Trophoblast cell (in vitro differentiated cells and primary cell): ENCODE results near the gene BMAL1.

Experiments
- DNase-seq, 2 donors: peaks; one replicate each; pipeline ENCODE4 v3.0.0-alpha.2; 2016
- H2AFZ ChIP-seq: 2 replicates; pipeline ENCODE4 v1.6.1; 2013; ENCODE audit warnings: low read length, moderate library complexity, mild to moderate bottlenecking; ENCODE audit not compliant: insufficient read depth, poor library complexity
- H2AK5ac ChIP-seq: 2 replicates; pipeline ENCODE4 v1.6.1; 2013; ENCODE audit warnings: mild to moderate bottlenecking, low read length
- H2BK120ac ChIP-seq: 2 replicates; pipeline ENCODE4 v1.6.1; 2013; ENCODE audit warnings: low read length, mild to moderate bottlenecking, moderate library complexity; ENCODE audit not compliant: insufficient read depth, poor library complexity
- H2BK12ac ChIP-seq: 2 replicates; pipeline ENCODE4 v1.6.1; 2013; ENCODE audit warnings: mild to moderate bottlenecking, low read length, moderate library complexity
- H2BK5ac ChIP-seq: 2 replicates; pipeline ENCODE4 v1.6.1; 2013; ENCODE audit warnings: low read length, low read depth, moderate library complexity, mild to moderate bottlenecking; ENCODE audit not compliant: poor library complexity
- H3K14ac ChIP-seq: 2 replicates; pipeline ENCODE4 v1.6.1; 2013; ENCODE audit warnings: mild to moderate bottlenecking, low read length
- H3K18ac ChIP-seq: 2 replicates; pipeline ENCODE4 v1.6.1; 2013; ENCODE audit warnings: mild to moderate bottlenecking, low read length
- H3K23ac ChIP-seq: 2 replicates; pipeline ENCODE4 v1.6.1; 2013; ENCODE audit warnings: low read length
- H3K27ac ChIP-seq: 2 replicates; pipeline ENCODE4 v1.5.1; 2013; ENCODE audit warnings: low read depth, mild to moderate bottlenecking, inconsistent platforms, low read length, moderate library complexity
- H3K27me3 ChIP-seq: 2 replicates; pipeline ENCODE4 v1.6.1; 2013; ENCODE audit warnings: inconsistent platforms, mild to moderate bottlenecking, low read length, moderate library complexity; ENCODE audit not compliant: insufficient read depth
- H3K36me3 ChIP-seq, 2 experiments: 1 replicate in 1 of 2; 2 replicates in 1 of 2; pipeline ENCODE4 v1.6.1; 2013; ENCODE audit warnings: low read length in 2 of 2, mild to moderate bottlenecking in 2 of 2, moderate library complexity in 1 of 2; ENCODE audit not compliant: insufficient read depth in 2 of 2, control insufficient read depth in 1 of 2
- H3K4ac ChIP-seq: 2 replicates; pipeline ENCODE4 v1.6.1; 2013; ENCODE audit warnings: low read depth, mild to moderate bottlenecking, low read length, moderate library complexity
- H3K4me1 ChIP-seq, 2 experiments: 1 replicate in 1 of 2; 2 replicates in 1 of 2; pipeline ENCODE4 v1.6.1; 2013; ENCODE audit warnings: low read length in 2 of 2, mild to moderate bottlenecking in 2 of 2, moderate library complexity in 1 of 2; ENCODE audit not compliant: insufficient read depth in 2 of 2, control insufficient read depth in 1 of 2
- H3K4me2 ChIP-seq: 2 replicates; pipeline ENCODE4 v1.6.1; 2013; ENCODE audit warnings: inconsistent platforms, mild to moderate bottlenecking, low read length, moderate library complexity
- H3K4me3 ChIP-seq: 2 replicates; pipeline ENCODE4 v1.5.1; 2013; ENCODE audit warnings: mild to moderate bottlenecking, low read depth, low read length, inconsistent platforms
- H3K79me1 ChIP-seq: one replicate; pipeline ENCODE4 v1.6.1; 2013; ENCODE audit warnings: low read length
- H3K79me2 ChIP-seq: 2 replicates; pipeline ENCODE4 v1.6.1; 2013; ENCODE audit warnings: low read length, mild to moderate bottlenecking; ENCODE audit not compliant: control insufficient read depth, insufficient read depth, poor library complexity
- H3K9ac ChIP-seq: 2 replicates; pipeline ENCODE4 v1.6.1; 2013; ENCODE audit warnings: mild to moderate bottlenecking, low read length
- H3K9me3 ChIP-seq: 2 replicates; pipeline ENCODE4 v1.6.1; 2013; ENCODE audit warnings: low read depth, mild to moderate bottlenecking, control low read depth, inconsistent platforms, low read length; ENCODE audit not compliant: insufficient read depth
- H4K12ac ChIP-seq: 2 replicates; pipeline ENCODE4 v1.6.1; 2013; ENCODE audit warnings: low read depth, mild to moderate bottlenecking, low read length, moderate library complexity
- H4K8ac ChIP-seq: 2 replicates; pipeline ENCODE4 v1.6.1; 2013; ENCODE audit warnings: low read depth, mild to moderate bottlenecking, low read length, moderate library complexity
- H4K91ac ChIP-seq: one replicate; pipeline ENCODE4 v1.6.1; 2013; ENCODE audit warnings: low read depth, mild to moderate bottlenecking, low read length, moderate library complexity
- whole genome bisulfite sequencing: extraction: QIAGEN DNeasy Blood & Tissue Kit; methylation state at CpG from one replicate; pipeline ENCODE4 v1.1.7; 2013; ENCODE audit warnings: missing lambda C conversion rate; ENCODE audit not compliant: insufficient read length, insufficient coverage; ENCODE audit errors: extremely low coverage; 5-methylcytosine and 5-hydroxymethylcytosine counted together

Gene BMAL1

DNA sequence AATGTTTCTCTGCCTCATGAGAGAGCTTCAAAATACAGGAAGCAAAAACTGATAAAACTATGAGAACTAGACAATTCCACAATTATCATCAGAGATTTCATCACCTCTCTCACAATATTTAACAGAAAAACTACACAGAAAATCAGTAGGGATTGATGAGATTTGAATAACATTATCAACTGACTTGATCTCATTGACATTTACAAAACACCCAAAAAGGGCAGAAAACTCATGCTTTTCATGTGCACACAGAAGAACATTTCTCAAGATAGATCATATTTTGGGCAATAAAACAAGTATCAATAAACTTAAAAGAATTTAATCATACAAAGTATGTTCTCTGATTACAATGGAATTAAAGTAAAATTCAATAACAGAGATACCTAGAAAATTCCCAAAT lies 149.8 kb downstream of the BMAL1 start:
- no peak overlapping the region for H3K14ac ChIP-seq
- H3K79me2 ChIP-seq, result no peaks in the 10 kb centered on the region
- no peaks in the 10 kb centered on the region for H3K27me3 ChIP-seq
- DNase-seq, result no peak
- H4K12ac ChIP-seq, result no peak overlapping the region
- H3K79me1 ChIP-seq, result no peaks in the 10 kb centered on the region
- H3K27ac ChIP-seq, result no peak overlapping the region
- H3K4me3 ChIP-seq, result no peak overlapping the region
- H3K4ac ChIP-seq, result no peak overlapping the region
- H2BK12ac ChIP-seq, result no peak overlapping the region
- H4K91ac ChIP-seq, result no peak overlapping the region
- no peak overlapping the region for H3K23ac ChIP-seq
- no peaks in the 10 kb centered on the region for H3K9me3 ChIP-seq
- peaks cover 0 to 2% of the 10 kb centered on the region in 2 experiments for H3K36me3 ChIP-seq
- H3K4me2 ChIP-seq, result no peak overlapping the region
- H3K18ac ChIP-seq, result no peak overlapping the region
- H2BK120ac ChIP-seq, result no peak overlapping the region
- H2BK5ac ChIP-seq, result no peak overlapping the region
- no peak overlapping the region for H2AFZ ChIP-seq
- no peak overlapping the region for H3K9ac ChIP-seq
- H4K8ac ChIP-seq, result no peak overlapping the region
- H2AK5ac ChIP-seq, result no peak overlapping the region
- H3K4me1 ChIP-seq, result no peaks in the 10 kb centered on the region

DNA sequence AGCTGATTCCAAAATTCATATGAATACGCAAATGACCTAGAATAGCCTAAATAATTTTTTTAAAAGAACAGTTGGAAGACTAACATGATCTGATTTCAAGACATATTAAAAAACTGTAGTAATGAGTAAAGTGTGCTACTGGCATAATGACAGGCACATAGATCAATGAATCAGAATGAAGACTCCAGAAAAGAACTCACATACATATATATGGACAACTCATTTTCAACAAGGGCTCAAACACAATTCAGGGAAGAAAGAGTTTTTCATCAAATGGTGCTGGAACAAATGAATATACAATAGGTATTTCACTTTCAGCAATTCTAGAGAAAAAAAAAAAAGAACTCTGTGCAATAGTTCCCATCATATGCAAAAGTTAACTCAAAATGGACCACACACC lies 151.7 kb downstream of the BMAL1 start:
- no peak overlapping the region for H3K4me2 ChIP-seq
- no peak overlapping the region for H3K23ac ChIP-seq
- H4K12ac ChIP-seq, result no peak overlapping the region
- no peak overlapping the region for H2BK120ac ChIP-seq
- no peak overlapping the region for H2AFZ ChIP-seq
- H3K27me3 ChIP-seq, result no peaks in the 10 kb centered on the region
- H3K4ac ChIP-seq, result no peak overlapping the region
- WGBS, result no CpG with 5 or more reads among the region's 1 CpG
- no peak overlapping the region for H2BK12ac ChIP-seq
- no peaks in the 10 kb centered on the region for H3K79me1 ChIP-seq
- H3K4me1 ChIP-seq, result no peaks in the 10 kb centered on the region
- H3K27ac ChIP-seq, result no peak overlapping the region
- no peaks in the 10 kb centered on the region for H3K79me2 ChIP-seq
- no peaks in the 10 kb centered on the region for H3K9me3 ChIP-seq
- no peak overlapping the region for H3K4me3 ChIP-seq
- no peak overlapping the region for H4K8ac ChIP-seq
- DNase-seq, result no peak
- no peak overlapping the region for H2BK5ac ChIP-seq
- no peak overlapping the region for H4K91ac ChIP-seq
- no peak overlapping the region for H3K14ac ChIP-seq
- H3K18ac ChIP-seq, result no peak overlapping the region
- H2AK5ac ChIP-seq, result no peak overlapping the region
- no peak overlapping the region for H3K9ac ChIP-seq
- peaks cover 0 to 2% of the 10 kb centered on the region in 2 experiments for H3K36me3 ChIP-seq

DNA sequence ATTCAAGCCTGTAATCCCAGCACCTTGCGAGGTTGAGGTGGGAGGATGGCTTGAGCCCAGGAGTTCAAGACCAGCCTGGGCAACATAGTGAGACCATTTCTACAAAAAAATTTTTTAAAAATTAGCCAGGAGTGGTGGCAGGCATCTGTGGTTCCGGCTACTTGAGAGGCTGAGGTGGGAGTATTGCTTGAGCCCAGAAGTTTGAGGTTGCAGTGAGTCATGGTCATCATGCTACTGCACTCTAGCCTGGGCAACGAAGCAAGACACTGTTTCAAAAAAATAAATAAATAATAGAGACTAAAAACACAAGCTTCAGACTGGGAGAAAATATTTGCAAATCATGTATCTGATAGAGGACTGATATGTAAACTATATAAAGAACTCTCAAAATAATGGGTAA lies 152.2 kb downstream of the BMAL1 start:
- WGBS, result no CpG with 5 or more reads among the region's 3 CpGs

DNA sequence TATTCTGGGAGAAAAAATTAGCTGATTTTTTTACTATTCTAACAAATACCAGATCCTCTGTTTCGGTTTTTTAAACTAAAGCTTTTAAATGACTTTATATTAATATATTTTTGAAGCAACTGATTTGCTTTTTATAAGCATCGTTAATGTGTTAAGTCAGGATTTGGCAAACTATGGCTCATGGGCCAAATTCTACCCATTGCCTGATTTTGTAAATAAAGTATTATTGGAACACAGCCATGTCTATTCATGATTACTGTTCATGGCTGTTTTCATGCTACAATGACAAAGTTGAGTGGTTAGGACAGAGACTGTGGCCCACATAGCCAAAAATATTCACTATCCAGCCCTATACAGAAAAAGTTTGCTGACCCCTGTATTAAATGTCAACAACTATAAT lies 155.8 kb downstream of the BMAL1 start:
- DNase-seq, result no peak

More for the DNA sequence above, 152.2 kb downstream of the BMAL1 start:
- Histone ChIP-seq H2BK12ac (no peak overlapping the region), H3K36me3 (peaks cover 0 to 2% of the 10 kb centered on the region in 2 experiments), H3K9ac (no peak overlapping the region), H3K27ac (no peak overlapping the region), H3K4ac (no peak overlapping the region), H3K79me2 (no peaks in the 10 kb centered on the region), H3K18ac (no peak overlapping the region), H3K14ac (no peak overlapping the region), H3K23ac (no peak overlapping the region), H4K91ac (no peak overlapping the region), H4K12ac (no peak overlapping the region), H2BK120ac (no peak overlapping the region), H4K8ac (no peak overlapping the region), H3K9me3 (no peaks in the 10 kb centered on the region), H3K4me3 (no peak overlapping the region), H3K4me1 (no peaks in the 10 kb centered on the region), H3K4me2 (no peak overlapping the region), H3K27me3 (no peaks in the 10 kb centered on the region), H2AFZ (no peak overlapping the region), H2BK5ac (no peak overlapping the region), H3K79me1 (no peaks in the 10 kb centered on the region), H2AK5ac (no peak overlapping the region)
- no peak for DNase-seq

More for the DNA sequence above, 155.8 kb downstream of the BMAL1 start:
- Histone ChIP-seq H2BK12ac (no peak overlapping the region), H2BK5ac (no peak overlapping the region), H3K14ac (no peak overlapping the region), H4K91ac (no peak overlapping the region), H4K8ac (no peak overlapping the region), H2AFZ (no peak overlapping the region), H2BK120ac (no peak overlapping the region), H3K9ac (no peak overlapping the region), H3K4me2 (no peak overlapping the region), H3K9me3 (no peaks in the 10 kb centered on the region), H3K4ac (no peak overlapping the region), H3K79me2 (no peaks in the 10 kb centered on the region), H3K4me1 (no peaks in the 10 kb centered on the region), H3K79me1 (no peaks in the 10 kb centered on the region), H3K23ac (no peak overlapping the region), H2AK5ac (no peak overlapping the region), H4K12ac (no peak overlapping the region), H3K18ac (no peak overlapping the region), H3K27me3 (no peaks in the 10 kb centered on the region), H3K36me3 (no peaks in the 10 kb centered on the region), H3K4me3 (no peak overlapping the region), H3K27ac (no peak overlapping the region)
- no CpG with 5 or more reads among the region's 2 CpGs for WGBS
